MCF 10A (cell line): ENCODE results near the gene AIP. TPM values are rescaled to one million over a fixed set of nuclear protein-coding genes. Genes with fewer than 3 reads are reported as not detected.
A peak's percentile ranks its signal among the peaks of the same experiment; 100 is the strongest.

ENCODE experiments used
- BruUV-seq: library from RNA; stranded (reverse); fragments of 400-500 nt; replicated peaks from 2 replicates; lab custom pipeline; 2021; lab: Mats Ljungman, UMichigan
- CTCF ChIA-PET: fragments of 300-600 bp; sonication (Branson Sonifier 250); formaldehyde crosslinking; extraction: SDS; loops from one replicate; lab custom pipeline; 2021; ENCODE audit warnings: antibody characterized with exemption, inconsistent platforms; lab: Yijun Ruan, JAX
- POLR2A ChIA-PET: fragments of 300-600, 350-650 bp; sonication (Branson Sonifier 250); formaldehyde crosslinking; extraction: SDS; loops from one replicate; lab custom pipeline; 2020; ENCODE audit warnings: antibody characterized with exemption, inconsistent platforms; lab: Yijun Ruan, JAX
- DNase-seq: peaks from one replicate; pipeline ENCODE4 v3.0.0-alpha.2; 2018; ENCODE audit not compliant: unreplicated experiment
- H3K27ac Mint-ChIP-seq: one replicate; pipeline ENCODE4 v1.8.0; 2022; ENCODE audit warnings: mild to moderate bottlenecking, low read depth, mixed read lengths; ENCODE audit not compliant: unreplicated experiment
- H3K27me3 Mint-ChIP-seq: one replicate; pipeline ENCODE4 v1.8.0; 2022; ENCODE audit warnings: mixed read lengths; ENCODE audit not compliant: insufficient read depth, unreplicated experiment
- H3K36me3 Mint-ChIP-seq: one replicate; pipeline ENCODE4 v1.8.0; 2022; ENCODE audit warnings: mild to moderate bottlenecking, moderate library complexity, mixed read lengths; ENCODE audit not compliant: insufficient read depth, unreplicated experiment
- H3K4me1 Mint-ChIP-seq: one replicate; pipeline ENCODE4 v1.8.0; 2022; ENCODE audit warnings: mixed read lengths; ENCODE audit not compliant: insufficient read depth, unreplicated experiment
- H3K4me3 Mint-ChIP-seq: one replicate; pipeline ENCODE4 v1.8.0; 2022; ENCODE audit warnings: mild to moderate bottlenecking, moderate library complexity, mixed read lengths; ENCODE audit not compliant: unreplicated experiment
- H3K9me3 Mint-ChIP-seq: one replicate; pipeline ENCODE4 v1.8.0; 2022; ENCODE audit warnings: mixed read lengths; ENCODE audit not compliant: unreplicated experiment
- intact Hi-C: fragments of 100-400 bp; cut with micrococcal nuclease; formaldehyde crosslinking; loops from 2 replicates; pipeline ENCODE4 v1.14.1; 2022
- total RNA-seq: library from RNA; stranded (reverse); gene quantifications from 2 replicates; pipeline ENCODE4 v1.2.3, GENCODE V29; 2022
- TF ChIP-seq, protein P1 (sequence below): fragments of 200-600 bp; IDR thresholded peaks from one replicate; pipeline ENCODE4 v1.8.0; 2022; ENCODE audit warnings: antibody characterized with exemption, mild to moderate bottlenecking; ENCODE audit not compliant: unreplicated experiment

Gene AIP
- total RNA-seq, 1 experiment from 2014 or later: 30.5 TPM

DNA sequence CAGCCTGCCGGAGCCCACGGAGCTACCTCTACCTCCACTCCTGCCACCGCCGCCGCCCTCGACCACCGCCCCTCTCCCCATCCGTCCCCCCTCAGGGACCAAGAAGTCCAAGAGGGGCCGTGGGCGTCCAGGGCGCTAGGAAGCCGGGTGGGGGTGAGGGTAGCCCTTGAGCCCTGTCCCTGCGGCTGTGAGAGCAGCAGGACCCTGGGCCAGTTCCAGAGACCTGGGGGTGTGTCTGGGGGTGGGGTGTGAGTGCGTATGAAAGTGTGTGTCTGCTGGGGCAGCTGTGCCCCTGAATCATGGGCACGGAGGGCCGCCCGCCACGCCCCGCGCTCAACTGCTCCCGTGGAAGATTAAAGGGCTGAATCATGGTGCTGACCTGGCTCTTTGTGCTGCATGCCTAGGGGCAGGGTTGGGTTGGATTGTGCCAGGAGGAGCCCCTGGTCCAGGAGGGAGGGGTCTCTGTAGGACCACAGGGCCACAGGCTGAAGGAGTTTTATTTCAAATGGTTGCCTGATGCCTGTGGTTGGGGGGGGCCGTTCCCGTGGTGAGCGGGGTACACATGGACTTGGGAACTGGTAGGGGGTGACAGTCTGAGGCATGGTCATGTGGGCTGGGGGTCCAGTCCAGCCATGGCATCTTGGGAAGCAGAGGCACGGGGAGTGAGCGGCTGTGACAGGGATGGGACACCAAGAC is 47.6 kb upstream of the AIP start:
- TF ChIP-seq, protein P1, sequence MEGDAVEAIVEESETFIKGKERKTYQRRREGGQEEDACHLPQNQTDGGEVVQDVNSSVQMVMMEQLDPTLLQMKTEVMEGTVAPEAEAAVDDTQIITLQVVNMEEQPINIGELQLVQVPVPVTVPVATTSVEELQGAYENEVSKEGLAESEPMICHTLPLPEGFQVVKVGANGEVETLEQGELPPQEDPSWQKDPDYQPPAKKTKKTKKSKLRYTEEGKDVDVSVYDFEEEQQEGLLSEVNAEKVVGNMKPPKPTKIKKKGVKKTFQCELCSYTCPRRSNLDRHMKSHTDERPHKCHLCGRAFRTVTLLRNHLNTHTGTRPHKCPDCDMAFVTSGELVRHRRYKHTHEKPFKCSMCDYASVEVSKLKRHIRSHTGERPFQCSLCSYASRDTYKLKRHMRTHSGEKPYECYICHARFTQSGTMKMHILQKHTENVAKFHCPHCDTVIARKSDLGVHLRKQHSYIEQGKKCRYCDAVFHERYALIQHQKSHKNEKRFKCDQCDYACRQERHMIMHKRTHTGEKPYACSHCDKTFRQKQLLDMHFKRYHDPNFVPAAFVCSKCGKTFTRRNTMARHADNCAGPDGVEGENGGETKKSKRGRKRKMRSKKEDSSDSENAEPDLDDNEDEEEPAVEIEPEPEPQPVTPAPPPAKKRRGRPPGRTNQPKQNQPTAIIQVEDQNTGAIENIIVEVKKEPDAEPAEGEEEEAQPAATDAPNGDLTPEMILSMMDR: no peak
- peaks cover 8% of the 10 kb centered on the region for H3K4me1 Mint-ChIP-seq
- ChIA-PET CTCF (no interaction called here), POLR2A (no interaction called here)
- H3K36me3 Mint-ChIP-seq: peaks cover 63% of the 10 kb centered on the region
- H3K27me3 Mint-ChIP-seq: no peaks in the 10 kb centered on the region
- peak overlapping the region; percentile 23 for H3K27ac Mint-ChIP-seq
- H3K9me3 Mint-ChIP-seq: no peaks in the 10 kb centered on the region
- intact Hi-C loops: no loop called here
- H3K4me3 Mint-ChIP-seq: no peak overlapping the region
- DNase-seq: no peak
- BruUV-seq: no TSS peak

DNA sequence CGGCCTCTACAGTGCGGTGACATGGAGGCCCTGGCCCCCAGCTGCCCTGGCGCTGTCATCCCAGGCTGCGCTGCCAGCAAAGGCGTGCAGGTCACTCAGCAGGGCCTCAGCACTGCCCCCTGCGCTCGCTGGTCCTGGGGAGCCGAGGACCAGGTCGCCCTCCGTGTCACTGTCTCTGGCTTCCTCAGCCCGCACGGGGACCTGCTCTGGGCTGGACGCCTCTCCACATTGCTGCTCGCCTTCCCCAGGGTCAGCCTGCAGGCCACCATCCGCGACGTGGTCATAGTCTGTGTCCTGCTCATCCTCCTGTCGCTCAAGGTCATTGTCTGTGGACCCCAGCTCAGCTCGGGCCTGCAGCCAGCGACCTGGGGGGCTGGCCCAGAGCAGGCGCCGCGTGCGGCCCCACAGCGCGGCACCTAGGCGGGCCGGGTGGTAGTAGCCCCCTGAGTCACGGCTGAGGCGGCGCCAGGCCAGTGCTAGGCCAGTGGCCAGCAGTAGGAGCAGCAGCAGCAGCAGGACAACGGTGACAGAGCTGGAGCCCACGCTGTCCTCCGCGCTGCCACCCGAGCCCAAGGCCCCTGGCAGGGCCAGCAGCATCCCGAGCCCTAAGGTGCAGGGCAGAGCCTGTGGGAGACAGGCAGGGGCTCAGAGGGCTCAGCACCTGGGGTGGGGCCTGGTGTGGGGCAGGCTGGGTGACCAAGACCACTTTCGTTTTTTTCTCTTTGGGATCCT is 46.9 kb upstream of the AIP start:
- H3K4me1 Mint-ChIP-seq: peaks cover 8% of the 10 kb centered on the region
- H3K27ac Mint-ChIP-seq: peak overlapping the region; percentile 23
- H3K4me3 Mint-ChIP-seq: no peak overlapping the region
- intact Hi-C loops: no loop called here
- ChIA-PET POLR2A (interaction anchor here (0.6 kb wide), 2 partner anchors 19 to 157 kb away, joined by 3 read pairs; partner anchors contain the start of gene CABP4), CTCF (no interaction called here)
- H3K36me3 Mint-ChIP-seq: peaks cover 57% of the 10 kb centered on the region
- DNase-seq: no peak
- H3K27me3 Mint-ChIP-seq: no peaks in the 10 kb centered on the region
- no TSS peak for BruUV-seq
- H3K9me3 Mint-ChIP-seq: no peaks in the 10 kb centered on the region
- TF ChIP-seq, protein P1: no peak

DNA sequence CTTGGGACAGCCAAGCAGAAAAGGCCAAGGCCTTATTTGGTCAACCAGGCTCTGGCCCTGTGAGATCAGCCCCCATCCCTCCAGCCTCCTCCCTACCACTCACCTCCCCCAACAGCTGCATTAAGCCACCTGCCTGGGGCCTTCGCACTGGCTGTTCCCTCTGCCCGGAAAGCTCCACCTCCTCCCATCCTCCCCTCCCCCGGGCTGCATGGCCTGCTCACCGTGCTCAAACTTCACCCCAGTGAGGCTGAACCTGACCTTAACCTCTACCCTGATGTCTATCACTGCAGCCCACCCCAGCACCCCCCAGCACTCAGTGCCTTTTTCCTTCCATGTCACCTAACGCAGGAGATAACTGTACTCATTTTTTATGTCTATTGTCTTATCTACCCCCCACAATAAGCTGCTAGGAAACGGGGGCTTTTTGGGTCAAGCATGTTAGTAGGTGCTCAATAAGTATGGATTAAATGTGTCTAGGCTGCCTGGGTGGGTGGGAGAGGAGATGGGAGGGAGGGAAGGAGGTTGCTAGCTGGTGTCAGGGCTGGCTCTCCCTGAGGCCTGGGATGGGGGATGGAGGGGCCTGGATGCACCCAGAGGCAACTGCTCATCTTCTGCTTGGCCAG is 46.3 kb upstream of the AIP start:
- no TSS peak for BruUV-seq
- no peak overlapping the region for H3K4me3 Mint-ChIP-seq
- DNase-seq: no peak
- POLR2A ChIA-PET: interaction anchor here (0.6 to 1.5 kb wide), 4 partner anchors 8 to 156 kb away, joined by 3 to 5 read pairs (median 3); partner anchors contain the start of genes CABP4 and RPS6KB2
- H3K4me1 Mint-ChIP-seq: peaks cover 8% of the 10 kb centered on the region
- peaks cover 53% of the 10 kb centered on the region for H3K36me3 Mint-ChIP-seq
- H3K27ac Mint-ChIP-seq: no peak overlapping the region
- H3K9me3 Mint-ChIP-seq: no peaks in the 10 kb centered on the region
- TF ChIP-seq, protein P1: no peak
- intact Hi-C loops: no loop called here
- CTCF ChIA-PET: no interaction called here
- no peaks in the 10 kb centered on the region for H3K27me3 Mint-ChIP-seq
